C1 segment of cervical spinal cord (tissue), 14 donors: Measurements from ENCODE around the gene TRIM14.
"Not testable (repeated sequence)": the region's sequence is repeated elsewhere in the genome, so short reads cannot be mapped to it uniquely, and the experiment has no call there.

Experiments
- DNase-seq, 14 donors: peaks; one replicate each; lab custom pipeline; 2025; lab: John Stamatoyannopoulos, UW

Gene TRIM14

GRCh38 chr9:98083566-98084183 is 35.3 kb downstream of the TRIM14 start:
- DNase-seq, result no peak

- DNase-seq, result no peak
Observed at GRCh38 chr9:98083061-98083501, 35.9 kb downstream of the TRIM14 start.

GRCh38 chr9:98081477-98082219 is 37.4 kb downstream of the TRIM14 start:
- DNase-seq, result peak in 1 of 14 donors; percentile 12

GRCh38 chr9:98080780-98081179 is 38.2 kb downstream of the TRIM14 start:
- no peak for DNase-seq

GRCh38 chr9:98080326-98080725 is 38.7 kb downstream of the TRIM14 start:
- no peak for DNase-seq

- no peak for DNase-seq
Observed at GRCh38 chr9:98078895-98079294, 40.1 kb downstream of the TRIM14 start.

- not testable (repeated sequence) for DNase-seq
Observed at GRCh38 chr9:98076514-98076890, 42.5 kb downstream of the TRIM14 start.

GRCh38 chr9:98075332-98075805 is 43.7 kb downstream of the TRIM14 start:
- DNase-seq, result no peak

GRCh38 chr9:98074115-98074990 is 44.7 kb downstream of the TRIM14 start:
- DNase-seq, result peak in 13 of 14 donors; percentile 4 to 67 (median 19)

GRCh38 chr9:98071737-98072136 is 47.3 kb downstream of the TRIM14 start:
- no peak for DNase-seq

- DNase-seq, result no peak
Observed at GRCh38 chr9:98070704-98071103, 48.3 kb downstream of the TRIM14 start.

- no peak for DNase-seq
Observed at GRCh38 chr9:98069551-98069950, 49.5 kb downstream of the TRIM14 start.

GRCh38 chr9:98067184-98067583 is 51.8 kb downstream of the TRIM14 start:
- no peak for DNase-seq

- no peak for DNase-seq
Observed at GRCh38 chr9:98066235-98066634, 52.8 kb downstream of the TRIM14 start.

- DNase-seq, result no peak
Observed at GRCh38 chr9:98064623-98065392, 54.2 kb downstream of the TRIM14 start.

- DNase-seq, result no peak
Observed at GRCh38 chr9:98062161-98062560, 56.9 kb downstream of the TRIM14 start.

GRCh38 chr9:98057138-98057799 is 61.8 kb downstream of the TRIM14 start:
- peak in 2 of 14 donors; percentile 31 to 70 for DNase-seq

GRCh38 chr9:98056269-98057137 is 62.5 kb downstream of the TRIM14 start, which contains the start of gene NANS:
Gene NANS, plus strand, starts transcription at chr9:98056732. Its CDS starts 77 bp downstream, at chr9:98056809.
- DNase-seq, result peak in 13 of 14 donors; percentile 64 to 94 (median 85)

GRCh38 chr9:98054376-98054951 is 64.6 kb downstream of the TRIM14 start:
- DNase-seq, result no peak
